GM10266 (cell line): Measurements from ENCODE around the gene SYT8.

ENCODE experiments used
- DNase-seq: peaks from one replicate; pipeline ENCODE4 v3.0.0; 2012; ENCODE audit errors: extremely low spot score
- CTCF ChIP-seq: IDR thresholded peaks from 2 replicates; pipeline ENCODE4 v1.5.1; 2012; ENCODE audit warnings: mild to moderate bottlenecking, low read depth; ENCODE audit not compliant: control insufficient read depth, insufficient read depth; ENCODE audit errors: missing control alignments

The SYT8 gene

GRCh38 chr11:1843796-1844195, 9.0 kb downstream of the SYT8 start:
- no peak for DNase-seq
- TF ChIP-seq CTCF = no peak

GRCh38 chr11:1844221-1845094, 9.7 kb downstream of the SYT8 start:
- DNase-seq = no peak
- no peak for TF ChIP-seq CTCF

- DNase-seq = no peak
- TF ChIP-seq CTCF = no peak
Observed at GRCh38 chr11:1845095-1845429, 10.3 kb downstream of the SYT8 start.

- DNase-seq = no peak
- no peak for TF ChIP-seq CTCF
Observed at GRCh38 chr11:1845561-1846452, 11.0 kb downstream of the SYT8 start.

GRCh38 chr11:1846453-1846932, 11.7 kb downstream of the SYT8 start:
- no peak for DNase-seq
- no peak for TF ChIP-seq CTCF

GRCh38 chr11:1847006-1847735, 12.4 kb downstream of the SYT8 start:
- no peak for TF ChIP-seq CTCF
- DNase-seq = no peak
